Measurements from ENCODE around the gene SNX20. TPM values are rescaled to one million over a fixed set of nuclear protein-coding genes. Genes with fewer than 3 reads are reported as not detected.

Gene SNX20
- total and polyA plus RNA-seq, 2 of the 13 experiments (the other 11 are each of a cell fraction or from before 2014, with no cell fraction given): not detected

- TF ChIP-seq, protein P1, sequence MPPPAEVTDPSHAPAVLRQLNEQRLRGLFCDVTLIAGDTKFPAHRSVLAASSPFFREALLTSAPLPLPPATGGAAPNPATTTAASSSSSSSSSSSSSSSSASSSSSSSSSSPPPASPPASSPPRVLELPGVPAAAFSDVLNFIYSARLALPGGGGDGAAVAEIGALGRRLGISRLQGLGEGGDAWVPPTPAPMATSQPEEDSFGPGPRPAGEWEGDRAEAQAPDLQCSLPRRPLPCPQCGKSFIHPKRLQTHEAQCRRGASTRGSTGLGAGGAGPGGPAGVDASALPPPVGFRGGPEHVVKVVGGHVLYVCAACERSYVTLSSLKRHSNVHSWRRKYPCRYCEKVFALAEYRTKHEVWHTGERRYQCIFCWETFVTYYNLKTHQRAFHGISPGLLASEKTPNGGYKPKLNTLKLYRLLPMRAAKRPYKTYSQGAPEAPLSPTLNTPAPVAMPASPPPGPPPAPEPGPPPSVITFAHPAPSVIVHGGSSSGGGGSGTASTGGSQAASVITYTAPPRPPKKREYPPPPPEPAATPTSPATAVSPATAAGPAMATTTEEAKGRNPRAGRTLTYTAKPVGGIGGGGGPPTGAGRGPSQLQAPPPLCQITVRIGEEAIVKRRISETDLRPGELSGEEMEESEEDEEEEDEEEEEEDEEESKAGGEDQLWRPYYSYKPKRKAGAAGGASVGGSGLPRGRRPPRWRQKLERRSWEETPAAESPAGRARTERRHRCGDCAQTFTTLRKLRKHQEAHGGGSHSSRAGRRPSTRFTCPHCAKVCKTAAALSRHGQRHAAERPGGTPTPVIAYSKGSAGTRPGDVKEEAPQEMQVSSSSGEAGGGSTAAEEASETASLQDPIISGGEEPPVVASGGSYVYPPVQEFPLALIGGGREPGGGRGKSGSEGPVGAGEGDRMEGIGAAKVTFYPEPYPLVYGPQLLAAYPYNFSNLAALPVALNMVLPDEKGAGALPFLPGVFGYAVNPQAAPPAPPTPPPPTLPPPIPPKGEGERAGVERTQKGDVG (CRISPR knock-in tag; IDR thresholded peaks at IDR 0.05; ENCODE audit: borderline replicate concordance): peak; percentile 65; the same call in 1 of the 2 replicates
- TF ChIP-seq MAFG (CRISPR knock-in tag; IDR thresholded peaks at IDR 0.05): no peak
- no peak for TF ChIP-seq ZBTB7A (CRISPR knock-in tag; IDR thresholded peaks at IDR 0.05)
- no peak for TF ChIP-seq GTF3A (CRISPR knock-in tag; conservative IDR thresholded peaks at IDR 0.05)
- TF ChIP-seq DNMT3B (CRISPR knock-in tag; conservative IDR thresholded peaks at IDR 0.05): no peak
- TF ChIP-seq, protein P2, sequence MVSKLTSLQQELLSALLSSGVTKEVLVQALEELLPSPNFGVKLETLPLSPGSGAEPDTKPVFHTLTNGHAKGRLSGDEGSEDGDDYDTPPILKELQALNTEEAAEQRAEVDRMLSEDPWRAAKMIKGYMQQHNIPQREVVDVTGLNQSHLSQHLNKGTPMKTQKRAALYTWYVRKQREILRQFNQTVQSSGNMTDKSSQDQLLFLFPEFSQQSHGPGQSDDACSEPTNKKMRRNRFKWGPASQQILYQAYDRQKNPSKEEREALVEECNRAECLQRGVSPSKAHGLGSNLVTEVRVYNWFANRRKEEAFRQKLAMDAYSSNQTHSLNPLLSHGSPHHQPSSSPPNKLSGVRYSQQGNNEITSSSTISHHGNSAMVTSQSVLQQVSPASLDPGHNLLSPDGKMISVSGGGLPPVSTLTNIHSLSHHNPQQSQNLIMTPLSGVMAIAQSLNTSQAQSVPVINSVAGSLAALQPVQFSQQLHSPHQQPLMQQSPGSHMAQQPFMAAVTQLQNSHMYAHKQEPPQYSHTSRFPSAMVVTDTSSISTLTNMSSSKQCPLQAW (CRISPR knock-in tag; IDR thresholded peaks at IDR 0.05): 0 out of 2 replicates have a peak, but pooled peaks have one; percentile 19
- TF ChIP-seq CHD4 (IDR thresholded peaks at IDR 0.05; ENCODE audit: borderline replicate concordance, low read length): no peak
- no peak for TF ChIP-seq TBL1XR1 (IDR thresholded peaks at IDR 0.05; ENCODE audit: borderline replicate concordance, low read length, partially characterized antibody)
- TF ChIP-seq ZNF569 (CRISPR knock-in tag; IDR thresholded peaks at IDR 0.05; ENCODE audit: borderline replicate concordance): no peak
- no peak for TF ChIP-seq TOPORS (CRISPR knock-in tag; IDR thresholded peaks at IDR 0.05)
- TF ChIP-seq KLF12 (CRISPR knock-in tag; IDR thresholded peaks at IDR 0.05; ENCODE audit: borderline replicate concordance): peak; percentile 10; the same call in 1 of the 2 replicates
- TF ChIP-seq HOXA3 (CRISPR knock-in tag; IDR thresholded peaks at IDR 0.05): 0 out of 2 replicates have a peak, but pooled peaks have one; percentile 6
- no peak for TF ChIP-seq ZBED4 (CRISPR knock-in tag; IDR thresholded peaks at IDR 0.05; ENCODE audit: borderline replicate concordance)
- TF ChIP-seq ZNF280B (CRISPR knock-in tag; IDR thresholded peaks at IDR 0.05; ENCODE audit: borderline replicate concordance): 0 out of 2 replicates have a peak, but pooled peaks have one; percentile 56
- peak; percentile 25 for TF ChIP-seq XRCC5 (optimal IDR thresholded peaks at IDR 0.05; ENCODE audit: low read length)
- TF ChIP-seq GZF1 (CRISPR knock-in tag; IDR thresholded peaks at IDR 0.05): 0 out of 2 replicates have a peak, but pooled peaks have one; percentile 67
- no peak for TF ChIP-seq HNRNPK (IDR thresholded peaks at IDR 0.05; ENCODE audit: low read depth, low read length, poor library complexity, severe bottlenecking)
- no peak for TF ChIP-seq NR2F6 (IDR thresholded peaks at IDR 0.05)
- 0 out of 2 replicates have a peak, but pooled peaks have one; percentile 4 for TF ChIP-seq NR2F6 (CRISPR knock-in tag; IDR thresholded peaks at IDR 0.05)
Measured at GRCh38 chr16:50665128-50665878, 15.8 kb downstream of the SNX20 start (continued).

Data from HepG2 (cell line).